GM19455 (cell line): ENCODE measurements around the gene UCN.
A peak's percentile ranks its signal among the peaks of the same experiment; 100 is the strongest.
"Not testable (repeated sequence)": the region's sequence is repeated elsewhere in the genome, so short reads cannot be mapped to it uniquely, and the experiment has no call there.

Source experiments
- ATAC-seq: cut with Tn5 transposase; IDR thresholded peaks from one replicate; pipeline ENCODE4 v1.9.1; 2021; ENCODE audit not compliant: unreplicated experiment

UCN gene

DNA sequence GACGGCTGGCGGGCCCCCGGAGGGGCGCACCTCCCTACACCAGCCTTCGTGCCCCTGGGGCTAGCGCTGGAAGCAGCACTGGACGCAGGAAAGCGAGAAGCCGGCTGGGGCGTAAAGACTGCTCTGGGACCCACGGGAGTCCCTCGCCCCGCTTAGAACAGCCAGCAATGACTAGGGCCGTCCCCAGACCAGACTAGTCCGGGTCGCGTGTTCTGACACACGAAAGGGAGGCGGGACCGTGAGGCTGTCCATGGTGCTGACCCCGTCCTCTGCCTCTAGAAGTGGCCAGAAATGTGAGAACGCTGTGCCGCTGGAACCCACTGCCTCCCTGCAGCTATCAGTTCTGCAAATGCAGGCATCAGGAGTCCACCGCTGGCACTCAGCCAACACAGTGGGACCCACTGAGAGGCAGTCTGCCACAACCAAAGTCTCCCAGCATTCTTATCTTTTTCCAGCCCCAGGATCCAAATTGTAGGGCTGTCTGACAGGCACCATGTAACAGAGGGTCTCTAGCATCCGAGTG, at the start of gene UCN:
UCN (minus strand) TSS at position 87 of the 523 bp plus-strand sequence. CDS start 550 bp downstream, outside the sequence.
- no peak for ATAC-seq

GRCh38 chr2:27356382-27357181, 48.3 kb upstream of the UCN start, which contains the start of gene GTF3C2:
Gene GTF3C2 (minus strand): TSS chr2:27356764. CDS start chr2:27343554, 13,210 bp downstream.
- peak; percentile 85 for ATAC-seq

- peak; percentile 33 for ATAC-seq
These were observed 47.8 kb upstream of the UCN start for GRCh38 chr2:27356056-27356381.

DNA sequence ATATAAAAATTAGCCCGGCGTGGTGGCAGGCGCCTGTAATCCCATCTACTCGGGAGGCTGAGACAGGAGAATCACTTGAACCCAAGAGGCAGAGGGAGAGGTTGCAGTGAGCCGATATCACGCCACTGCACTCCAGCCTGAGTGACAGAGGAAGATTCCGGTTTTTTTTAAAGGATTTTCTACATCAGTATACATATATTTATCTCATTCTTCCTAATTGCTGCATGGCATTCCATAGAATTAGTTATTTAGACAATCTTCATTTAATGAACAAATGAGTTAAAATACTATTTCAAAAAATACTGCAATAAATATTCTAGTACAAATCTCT, 46.3 kb upstream of the UCN start:
- ATAC-seq = no peak

- ATAC-seq = no peak
These were observed 45.7 kb upstream of the UCN start for GRCh38 chr2:27353762-27354596.

DNA sequence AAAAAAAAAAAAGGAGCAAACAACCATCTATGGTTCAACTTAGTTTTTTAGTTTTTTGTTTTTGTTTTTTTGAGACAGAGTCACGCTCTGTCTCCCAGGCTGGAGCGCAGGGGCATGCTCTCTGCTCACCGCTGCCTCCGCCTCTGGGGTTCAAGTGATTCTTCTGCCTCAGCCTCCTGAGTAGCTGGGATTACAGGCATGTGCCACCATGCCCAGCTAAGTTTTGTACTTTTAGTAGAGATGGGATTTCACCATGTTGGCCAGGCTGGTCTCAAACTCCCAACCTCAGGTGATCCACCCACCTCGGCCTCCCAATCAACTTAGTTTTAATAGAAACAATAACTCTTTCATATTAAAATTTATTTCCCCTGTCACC, 45.1 kb upstream of the UCN start:
- not testable (repeated sequence) for ATAC-seq

DNA sequence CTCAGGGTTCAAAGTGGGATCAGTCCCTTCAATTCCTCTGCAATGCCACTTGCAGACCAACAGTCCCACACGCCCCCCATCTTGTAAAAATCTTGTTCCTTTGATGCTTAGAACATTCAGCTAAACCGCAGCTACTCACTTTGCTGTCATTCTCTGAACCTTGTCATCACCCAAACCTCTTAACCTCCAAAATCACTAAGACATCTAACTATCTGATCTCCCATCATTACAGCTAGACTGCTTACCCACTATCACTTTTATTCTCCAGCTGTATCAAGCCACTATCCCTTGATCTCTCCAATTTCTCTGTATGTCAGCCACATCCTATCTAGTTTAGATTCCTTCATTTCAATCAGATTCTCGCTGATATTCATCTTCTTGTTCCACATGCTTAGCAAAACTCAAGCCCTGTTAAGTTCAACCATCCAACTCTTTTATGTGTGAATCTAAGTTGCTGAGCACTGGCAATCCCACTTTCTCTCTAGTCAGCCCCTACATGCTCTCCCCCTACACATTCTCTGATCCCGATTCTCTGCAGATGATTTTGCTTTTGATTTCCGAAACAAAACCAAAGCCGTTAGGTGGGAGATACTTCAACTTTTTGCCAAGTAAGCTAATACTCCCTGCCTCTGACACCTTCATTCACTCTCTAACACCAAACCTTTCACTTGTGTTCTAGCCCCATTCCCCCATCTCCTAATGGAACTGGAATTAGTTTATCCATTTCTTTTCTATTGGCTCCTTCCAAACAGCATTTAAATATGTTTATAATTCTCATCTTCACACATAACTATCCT, 43.8 kb upstream of the UCN start:
- no peak for ATAC-seq

GRCh38 chr2:27350106-27350693, 42.0 kb upstream of the UCN start:
- ATAC-seq = no peak

GRCh38 chr2:27347641-27348040, 39.4 kb upstream of the UCN start:
- ATAC-seq = no peak

- ATAC-seq = no peak
These were observed 27.9 kb upstream of the UCN start for GRCh38 chr2:27336173-27336572.

- no peak for ATAC-seq
These were observed 27.1 kb upstream of the UCN start for GRCh38 chr2:27335311-27335710.

GRCh38 chr2:27324720-27325119, 16.5 kb upstream of the UCN start:
- ATAC-seq = no peak

DNA sequence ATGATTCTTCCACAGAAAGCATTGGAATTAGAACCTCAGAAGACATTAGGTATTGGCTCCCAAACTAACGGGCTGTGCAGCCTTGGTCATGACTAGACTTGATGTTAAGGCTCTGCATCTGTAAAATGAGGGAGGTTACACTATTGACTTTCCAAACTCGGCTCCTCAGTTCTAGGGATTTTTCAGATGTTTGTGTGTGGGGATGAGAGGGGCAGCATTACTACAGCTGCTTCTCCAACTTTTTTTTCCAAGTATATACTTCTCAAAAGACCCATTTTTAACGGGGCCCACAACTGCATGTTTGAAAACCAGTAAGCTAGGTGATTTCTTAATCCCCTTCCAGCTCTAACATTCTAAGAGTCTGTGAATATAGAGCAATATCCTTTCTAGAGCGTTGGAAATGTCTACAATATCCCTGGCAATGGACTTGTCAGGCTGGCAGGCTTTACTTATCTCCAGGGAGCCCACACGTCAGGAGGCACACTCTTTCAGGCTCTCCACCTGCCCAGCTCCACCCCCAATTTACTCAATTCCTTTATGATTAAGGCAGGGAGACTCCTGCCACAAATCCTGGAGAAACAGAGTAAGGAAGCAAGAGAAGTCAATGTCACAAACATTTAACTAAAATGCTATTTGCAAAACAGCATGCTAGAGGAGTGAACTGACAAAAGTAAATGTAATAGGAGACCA, 15.5 kb upstream of the UCN start:
- no peak for ATAC-seq

DNA sequence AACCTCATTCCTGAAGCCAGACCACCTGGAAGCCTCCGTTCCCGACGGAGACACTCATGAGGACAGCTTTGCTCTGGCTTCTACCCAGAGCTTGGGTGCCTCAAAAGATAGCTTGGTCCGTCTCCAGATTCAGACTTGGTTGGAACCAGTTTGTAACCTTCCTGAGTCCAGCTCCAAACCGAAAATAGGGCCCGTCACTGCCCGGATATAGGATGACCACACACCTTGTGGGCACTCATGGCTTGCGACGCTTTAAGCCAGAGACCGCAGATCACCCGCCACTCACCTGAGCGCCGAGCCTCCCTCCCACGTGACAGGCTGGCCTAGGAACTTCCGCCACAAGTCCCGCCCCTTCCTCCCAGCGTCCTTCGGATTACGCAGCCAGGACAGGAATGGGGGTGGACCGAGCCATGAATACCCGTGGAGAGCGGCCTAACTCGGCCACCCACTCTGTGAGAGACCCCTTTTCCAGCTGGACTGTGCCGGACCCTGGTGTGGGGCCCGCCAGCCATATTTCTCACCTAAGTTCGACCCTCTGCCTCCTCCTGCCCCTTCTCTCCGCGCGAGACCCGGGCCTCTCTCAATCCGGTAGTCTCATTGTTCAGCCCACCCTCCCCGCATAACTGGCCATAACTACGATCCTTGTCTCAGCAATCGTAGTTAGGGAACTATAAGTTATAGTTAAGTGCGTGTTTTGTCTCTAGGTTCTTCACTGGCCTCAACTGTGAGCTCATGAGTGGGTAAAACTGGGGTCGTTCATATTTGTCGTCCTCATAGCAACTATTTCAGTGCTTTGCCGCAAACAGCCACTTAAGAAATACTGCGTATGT, 14.7 kb upstream of the UCN start, which contains the start of gene MPV17:
MPV17 (minus strand) TSS at position 332 of the 830 bp plus-strand sequence. CDS start 580 bp downstream, outside the sequence.
- ATAC-seq = peak; percentile 92

DNA sequence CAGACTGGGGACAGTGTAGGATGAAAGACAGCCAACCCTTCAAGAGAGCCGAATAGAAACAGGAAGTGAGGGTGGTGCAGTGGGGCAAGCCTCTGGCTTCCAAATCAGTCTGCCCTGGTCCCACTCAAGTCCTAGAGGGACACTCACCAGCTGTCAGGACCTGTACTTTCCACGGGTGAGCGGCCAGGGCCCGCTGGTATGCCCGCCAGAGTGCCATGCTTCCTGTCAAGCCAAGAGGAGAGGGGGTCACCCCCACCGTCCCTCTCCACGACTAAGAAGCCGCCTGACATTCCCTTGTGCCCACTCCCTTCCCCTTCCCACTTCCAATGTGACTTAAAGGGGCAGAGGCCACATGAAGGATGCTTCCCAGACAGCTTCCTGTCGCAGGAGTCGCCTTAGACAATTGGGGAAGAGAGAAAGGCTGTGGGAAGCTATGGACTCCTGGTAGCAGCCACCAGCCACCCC, 14.1 kb upstream of the UCN start:
- ATAC-seq = no peak

- no peak for ATAC-seq
These were observed 12.8 kb upstream of the UCN start for GRCh38 chr2:27320958-27321543.

GRCh38 chr2:27319839-27320238, 11.6 kb upstream of the UCN start:
- ATAC-seq = not testable (repeated sequence)

DNA sequence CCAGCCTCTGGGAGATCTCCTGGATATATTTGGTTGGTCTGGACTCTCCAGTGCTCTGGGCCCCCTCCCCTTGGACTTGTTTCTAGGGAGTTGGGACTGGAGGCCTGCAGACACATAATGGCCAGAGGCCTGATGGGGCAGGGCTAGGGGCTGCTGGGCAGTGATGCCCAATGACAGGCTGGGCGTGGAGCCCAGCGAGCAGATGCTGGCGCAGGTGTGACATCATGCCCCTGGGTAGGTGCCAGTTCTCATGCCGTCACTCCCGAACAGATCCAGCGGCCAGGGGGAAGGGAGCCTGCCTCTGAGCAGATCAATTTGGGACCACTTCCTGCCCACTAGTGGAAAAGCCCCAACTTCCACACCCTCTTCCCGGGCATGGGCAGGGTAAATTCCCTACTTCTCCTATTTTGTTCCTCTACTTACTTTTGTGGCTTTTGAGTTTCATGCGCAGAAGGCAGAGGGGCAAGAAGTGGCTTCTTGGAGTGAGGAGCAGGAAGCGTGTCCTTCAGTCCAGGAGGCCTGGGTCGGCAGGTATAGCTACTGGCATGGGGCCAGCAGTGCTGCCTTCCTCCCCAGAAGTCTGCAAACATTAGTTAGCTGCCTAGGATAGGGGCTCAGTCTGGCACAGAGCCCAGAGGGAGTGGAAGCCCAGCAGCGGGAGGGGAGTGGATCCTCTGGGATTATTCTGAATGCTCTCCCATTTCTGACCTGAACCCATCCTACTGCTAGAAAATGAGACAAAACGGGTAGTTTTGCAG, 8.6 kb upstream of the UCN start:
- no peak for ATAC-seq
